ENCODE results near the gene ACTR5. TPM values are rescaled to one million over a fixed set of nuclear protein-coding genes. Genes with fewer than 3 reads are reported as not detected.

ACTR5 gene
- total RNA-seq, 1 experiment from 2014 or later: 22.0 TPM

GRCh38 chr20:38727607-38728190 lies 20.6 kb upstream of the ACTR5 start:
- H2AFZ ChIP-seq (ENCODE audit: low read depth, low read length, poor library complexity, severe bottlenecking): no peak overlapping the region
- intact Hi-C loops (cut with micrococcal nuclease): no loop called here
- ChIA-PET POLR2A (no interaction called here), CTCF (no interaction called here), RAD21 (ENCODE audit: low non-redundant PET in 1 of 2, low total read pairs in 2 of 2, uncharacterized antibody in 2 of 2, unreplicated experiment in 2 of 2) (no interaction called here)
- H3K4me2 ChIP-seq (ENCODE audit: low read length): no peak overlapping the region
- no peak overlapping the region for H3K4me3 ChIP-seq (replicated peaks in 1 of 2; ENCODE audit: low read depth in 1 of 2, low read length in 2 of 2)
- no peaks in the 10 kb centered on the region for H3K9me3 ChIP-seq (ENCODE audit: control insufficient read depth in 1 of 2, insufficient read depth in 1 of 2, low read depth in 1 of 2, low read length in 2 of 2)
- peaks cover 4 to 21% of the 10 kb centered on the region in 2 experiments; a peak in 3 of 4 replicates for H3K4me1 ChIP-seq (ENCODE audit: control insufficient read depth in 1 of 2, insufficient read depth in 2 of 2, low read length in 2 of 2)
- no peaks in the 10 kb centered on the region for H3K79me2 ChIP-seq (ENCODE audit: insufficient read depth, low read length)
- no peaks in the 10 kb centered on the region for H3K27me3 ChIP-seq (ENCODE audit: insufficient read depth, low read length)
- H3K27ac ChIP-seq (ENCODE audit: low read depth, low read length): no peak overlapping the region
- no TSS peak for BruUV-seq (replicated peaks)
- TF ChIP-seq ELF1 (IDR thresholded peaks at IDR 0.05; ENCODE audit: borderline replicate concordance, low read depth) (no peak), RAD21 (IDR thresholded peaks at IDR 0.05; ENCODE audit: low read depth) (no peak), YY1 (IDR thresholded peaks at IDR 0.05; ENCODE audit: extremely low read depth, insufficient replicate concordance, low read depth, low read length) (no peak), FOSL1 (IDR thresholded peaks at IDR 0.05; ENCODE audit: low read depth) (no peak), POLR2A (IDR thresholded peaks at IDR 0.05; ENCODE audit: borderline replicate concordance, extremely low read depth, insufficient read depth, insufficient read length) (no peak), CBX3 (IDR thresholded peaks at IDR 0.05; ENCODE audit: low read depth) (no peak), SP1 (IDR thresholded peaks at IDR 0.05; ENCODE audit: low read depth) (no peak), CEBPB (IDR thresholded peaks at IDR 0.05; ENCODE audit: low read depth) (no peak), EZH2phosphoT487 (IDR thresholded peaks at IDR 0.05; ENCODE audit: borderline replicate concordance) (no peak), SIN3A (IDR thresholded peaks at IDR 0.05; ENCODE audit: low read depth) (no peak), REST (IDR thresholded peaks at IDR 0.05; ENCODE audit: low read depth) (no peak), EZH2 (IDR thresholded peaks at IDR 0.05) (no peak), ZNF274 (IDR thresholded peaks at IDR 0.05; ENCODE audit: low read depth, low read length) (no peak), ATF3 (IDR thresholded peaks at IDR 0.05) (no peak), JUND (IDR thresholded peaks at IDR 0.05) (no peak), CTCF (IDR thresholded peaks at IDR 0.05 in 2 of 3, conservative IDR thresholded peaks at IDR 0.05 in 1 of 3; ENCODE audit: borderline replicate concordance in 1 of 3, insufficient read depth in 1 of 3, low read depth in 2 of 3, low read length in 2 of 3) (no peak)
- TF ChIP-seq, protein P1, sequence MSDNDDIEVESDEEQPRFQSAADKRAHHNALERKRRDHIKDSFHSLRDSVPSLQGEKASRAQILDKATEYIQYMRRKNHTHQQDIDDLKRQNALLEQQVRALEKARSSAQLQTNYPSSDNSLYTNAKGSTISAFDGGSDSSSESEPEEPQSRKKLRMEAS (IDR thresholded peaks at IDR 0.05): no peak
- TF ChIP-seq, protein P2, sequence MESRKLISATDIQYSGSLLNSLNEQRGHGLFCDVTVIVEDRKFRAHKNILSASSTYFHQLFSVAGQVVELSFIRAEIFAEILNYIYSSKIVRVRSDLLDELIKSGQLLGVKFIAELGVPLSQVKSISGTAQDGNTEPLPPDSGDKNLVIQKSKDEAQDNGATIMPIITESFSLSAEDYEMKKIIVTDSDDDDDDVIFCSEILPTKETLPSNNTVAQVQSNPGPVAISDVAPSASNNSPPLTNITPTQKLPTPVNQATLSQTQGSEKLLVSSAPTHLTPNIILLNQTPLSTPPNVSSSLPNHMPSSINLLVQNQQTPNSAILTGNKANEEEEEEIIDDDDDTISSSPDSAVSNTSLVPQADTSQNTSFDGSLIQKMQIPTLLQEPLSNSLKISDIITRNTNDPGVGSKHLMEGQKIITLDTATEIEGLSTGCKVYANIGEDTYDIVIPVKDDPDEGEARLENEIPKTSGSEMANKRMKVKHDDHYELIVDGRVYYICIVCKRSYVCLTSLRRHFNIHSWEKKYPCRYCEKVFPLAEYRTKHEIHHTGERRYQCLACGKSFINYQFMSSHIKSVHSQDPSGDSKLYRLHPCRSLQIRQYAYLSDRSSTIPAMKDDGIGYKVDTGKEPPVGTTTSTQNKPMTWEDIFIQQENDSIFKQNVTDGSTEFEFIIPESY (IDR thresholded peaks at IDR 0.05; ENCODE audit: extremely low read depth, insufficient replicate concordance, low read length): no peak
- no peaks in the 10 kb centered on the region for H3K9me2 ChIP-seq (ENCODE audit: insufficient read depth)
- H4K20me1 ChIP-seq (ENCODE audit: insufficient read depth): no peaks in the 10 kb centered on the region
- DNase-seq (ENCODE audit: low read depth, low spot score) (no peak), ATAC-seq (no peak)
- no peaks in the 10 kb centered on the region for H3K36me3 ChIP-seq (ENCODE audit: control insufficient read depth in 1 of 2, insufficient read depth in 2 of 2, low read length in 2 of 2)
- no peak overlapping the region for H3K9ac ChIP-seq (ENCODE audit: low read length)

Data from HCT116 (cell line).